Dermis blood vessel endothelial cell (primary cell): ENCODE data around the gene RBM24. TPM values are rescaled to one million over a fixed set of nuclear protein-coding genes. Genes with fewer than 3 reads are reported as not detected.
"Not testable (repeated sequence)": the region's sequence is repeated elsewhere in the genome, so short reads cannot be mapped to it uniquely, and the experiment has no call there.

Experiments
- DNase-seq: peaks from one replicate; pipeline ENCODE4 v3.0.0; 2010
- total RNA-seq: library from RNA; depleted of rRNA; stranded (reverse); fragments of >200 nt; gene quantifications from 2 replicates; pipeline ENCODE4 v1.2.3, GENCODE V29; 2014

The RBM24 gene
- total RNA-seq, 1 donor from 2014 or later = 2.9 TPM

DNA sequence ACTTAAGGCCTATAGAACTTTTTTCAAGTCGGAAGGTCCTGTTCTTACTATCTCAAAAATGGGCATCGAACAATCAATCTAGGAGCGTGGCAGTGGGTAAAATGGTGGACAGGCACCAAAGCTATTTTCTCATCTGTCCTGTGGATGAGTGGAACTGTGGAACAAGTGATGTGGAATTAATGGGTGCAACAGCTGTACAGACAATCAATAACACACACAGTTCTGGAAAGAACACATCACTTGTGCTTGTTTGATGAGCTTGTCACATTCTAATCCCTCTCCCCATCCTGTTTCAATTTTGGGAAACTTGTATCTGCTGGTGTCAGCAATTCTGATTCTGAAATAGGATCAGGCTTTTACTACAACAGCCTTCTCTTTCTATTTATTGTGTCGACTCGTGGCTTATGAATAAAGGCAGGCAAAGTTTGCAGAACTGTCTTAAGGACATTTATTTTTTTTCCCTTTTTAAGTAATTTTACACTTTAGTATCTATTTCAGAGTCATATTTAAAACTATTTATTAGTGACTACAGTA is 11.5 kb downstream of the RBM24 start:
- DNase-seq = no peak

DNA sequence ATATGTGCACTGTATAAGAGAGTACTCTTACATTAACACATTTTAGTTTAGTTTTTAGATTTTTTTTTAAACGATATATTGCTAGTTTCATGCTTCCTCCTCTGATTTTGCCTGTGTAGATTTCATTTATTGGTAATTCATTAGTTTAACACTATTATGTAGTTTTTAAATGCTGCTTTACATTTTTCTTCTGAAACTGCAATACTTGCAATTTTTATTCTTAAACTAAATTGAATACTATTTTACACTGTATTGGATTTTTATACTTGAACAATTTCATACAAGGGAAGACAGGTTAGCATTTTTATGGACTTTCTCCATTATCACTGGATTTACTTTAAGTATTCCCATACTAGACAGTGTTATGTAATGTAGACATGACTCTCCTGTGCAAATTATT is 12.2 kb downstream of the RBM24 start:
- DNase-seq = no peak

DNA sequence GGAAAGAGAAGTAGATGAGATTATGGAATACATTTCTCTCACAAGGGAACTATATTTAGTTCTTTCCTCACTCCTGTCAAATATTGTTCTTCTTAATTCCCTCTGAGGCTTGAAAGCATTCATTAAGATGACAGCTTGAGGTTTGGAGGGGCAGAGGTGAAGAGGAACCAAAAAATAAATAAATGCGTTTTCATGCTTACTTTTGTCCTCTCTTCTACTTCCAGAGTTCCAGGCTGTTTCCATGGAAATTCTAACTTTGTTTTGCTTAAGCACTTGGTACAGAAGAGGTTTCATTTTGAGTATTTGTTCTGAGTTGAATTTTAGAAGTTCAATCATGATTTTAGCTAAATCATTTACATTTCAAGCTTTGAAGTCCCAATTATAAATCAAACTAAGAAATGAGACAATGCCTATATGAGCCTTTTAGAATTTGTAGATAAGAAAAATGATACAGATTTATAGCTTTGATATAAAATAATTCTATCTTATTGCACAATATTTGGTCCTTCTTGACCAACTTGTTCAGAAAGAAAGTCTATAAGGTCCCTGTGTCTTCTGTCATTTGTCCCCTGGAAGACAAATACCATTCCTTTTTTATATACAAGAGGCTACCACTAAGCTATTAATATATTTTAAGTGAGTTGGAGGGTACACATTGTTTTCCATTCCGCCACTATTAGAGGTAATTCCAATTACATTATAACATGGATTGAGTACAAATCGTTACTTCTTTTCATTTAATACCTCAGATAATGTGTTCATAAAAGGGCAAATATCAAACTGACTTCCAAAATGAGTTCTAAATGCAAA is 16.3 kb downstream of the RBM24 start:
- DNase-seq = no peak

DNA sequence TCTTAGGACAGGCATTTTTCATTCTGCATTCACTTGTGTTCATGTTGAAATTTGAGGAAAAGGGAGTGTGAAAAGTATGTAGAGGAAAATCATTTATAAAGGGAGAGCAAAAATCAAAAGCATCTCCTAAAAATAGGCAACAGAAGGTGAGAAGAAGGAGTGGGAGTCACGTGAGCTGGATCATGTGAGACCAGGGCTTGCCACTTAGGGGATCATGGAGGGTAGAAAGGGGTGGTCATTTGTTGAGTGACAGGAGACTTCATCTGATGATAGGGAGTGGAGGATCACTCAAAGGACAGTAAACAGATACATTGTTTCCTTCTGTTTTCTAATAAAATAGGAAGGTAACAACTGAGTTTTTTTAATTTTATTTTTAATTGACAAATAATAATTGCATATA is 17.1 kb downstream of the RBM24 start:
- no peak for DNase-seq

DNA sequence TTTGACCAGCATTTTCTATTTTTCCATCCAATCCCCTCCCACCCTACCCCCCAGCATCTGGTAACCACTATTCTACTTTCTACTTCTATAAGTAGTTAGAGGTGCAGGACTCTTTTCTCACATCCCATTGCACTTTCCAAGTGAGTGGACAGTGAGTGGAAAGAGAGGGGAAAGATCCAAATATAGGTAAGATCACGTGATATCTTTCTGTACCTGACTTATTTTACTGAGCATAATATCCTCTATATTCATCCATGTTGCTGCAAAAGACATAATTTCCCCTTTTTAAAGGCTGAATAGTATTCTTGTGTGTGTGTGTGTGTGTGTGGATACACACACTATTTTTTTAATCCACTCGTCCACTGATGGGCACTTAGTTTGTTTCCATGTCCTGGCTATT is 18.1 kb downstream of the RBM24 start:
- DNase-seq = no peak

DNA sequence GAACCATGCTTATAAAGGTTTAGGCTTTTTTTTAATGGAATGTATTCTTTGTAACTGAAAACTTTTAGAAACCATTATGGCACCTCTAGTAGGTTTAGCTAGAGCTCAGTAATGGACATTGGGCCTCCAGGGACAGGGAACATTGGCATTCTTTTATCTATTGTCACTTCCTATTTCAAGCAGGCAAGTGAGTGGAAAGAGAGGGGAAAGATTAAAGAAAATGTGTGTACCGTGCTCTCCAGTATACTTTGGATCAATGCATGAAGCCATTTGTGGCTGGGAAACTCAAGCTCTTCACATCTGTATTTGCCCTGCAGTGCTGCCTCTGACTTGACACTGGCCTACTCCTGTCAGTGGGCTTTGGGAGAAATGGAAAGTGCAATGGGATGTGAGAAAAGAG is 18.6 kb downstream of the RBM24 start:
- no peak for DNase-seq

DNA sequence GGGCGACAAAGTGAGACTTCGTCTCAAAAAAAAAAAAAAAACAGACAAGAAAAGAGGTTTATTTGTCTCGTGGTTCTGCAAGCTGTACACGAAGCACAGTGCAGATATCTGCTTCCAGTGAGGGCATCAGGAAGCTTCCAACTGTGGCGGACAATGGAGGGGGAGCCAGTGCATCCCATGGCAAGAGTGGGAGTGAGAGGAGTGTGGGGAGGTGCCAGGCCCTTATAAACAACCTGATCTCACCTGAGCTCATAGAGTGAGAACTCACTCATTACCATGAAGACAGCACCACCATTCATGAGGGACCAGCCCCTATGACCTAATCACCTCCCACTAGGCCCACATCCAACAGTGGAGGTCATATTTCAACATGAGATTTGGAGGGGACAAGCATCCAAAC is 19.5 kb downstream of the RBM24 start:
- no peak for DNase-seq

DNA sequence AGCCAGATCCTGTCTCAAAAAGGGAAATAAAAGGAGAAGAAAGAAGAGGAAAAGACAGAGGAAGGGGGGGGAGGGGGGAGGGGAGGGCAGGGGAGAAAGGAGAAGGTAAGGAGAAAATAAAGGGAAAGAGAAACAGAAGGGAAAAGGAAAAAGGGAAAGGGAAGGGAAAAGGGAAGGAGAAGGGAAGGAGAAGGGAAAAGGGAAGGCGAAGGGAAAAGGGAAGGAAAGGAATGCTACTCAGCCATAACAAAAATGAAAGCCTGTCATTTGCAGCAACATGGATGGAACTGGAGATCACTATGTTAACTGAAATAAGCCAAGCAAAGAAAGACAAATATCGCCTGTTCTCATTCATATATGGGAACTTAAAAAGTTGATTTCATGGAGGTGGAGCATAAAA is 22.3 kb downstream of the RBM24 start:
- DNase-seq = no peak

DNA sequence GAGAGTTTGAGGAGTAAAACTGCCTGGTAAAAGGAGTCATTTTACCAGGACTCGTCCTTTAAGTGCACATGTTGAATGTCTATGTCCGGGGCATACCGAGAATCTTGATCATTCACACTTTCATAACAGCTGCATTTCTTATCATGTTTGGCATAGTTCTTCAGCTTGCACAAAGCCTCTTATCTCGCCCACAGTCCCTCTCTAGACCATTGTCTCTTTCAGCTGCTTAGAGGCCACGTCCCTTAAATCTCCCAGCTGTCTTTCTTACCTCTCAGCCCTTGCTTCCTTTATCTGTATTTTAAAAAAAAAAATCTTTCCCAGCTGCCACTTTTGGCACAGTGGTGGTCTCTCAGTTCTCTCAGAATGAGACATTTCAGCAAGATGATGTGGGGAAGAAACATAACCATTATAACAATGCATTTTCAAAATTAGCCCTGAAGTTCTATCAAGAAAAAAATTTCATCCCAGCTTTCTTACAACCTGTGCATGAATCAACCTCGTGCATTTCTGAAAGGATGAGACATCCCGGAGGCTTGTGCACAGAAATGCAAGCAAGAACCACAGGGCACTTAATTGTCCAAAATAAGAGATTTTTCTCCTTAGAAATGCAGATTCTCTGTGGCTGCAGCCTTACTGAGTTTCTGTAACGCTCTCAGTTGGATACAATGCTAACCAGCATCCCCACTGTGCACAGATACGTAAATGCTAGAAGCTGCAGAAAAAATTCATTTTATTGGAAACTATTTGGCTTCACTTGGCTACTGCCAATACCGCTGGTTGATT is 24.2 kb downstream of the RBM24 start:
- DNase-seq = no peak

DNA sequence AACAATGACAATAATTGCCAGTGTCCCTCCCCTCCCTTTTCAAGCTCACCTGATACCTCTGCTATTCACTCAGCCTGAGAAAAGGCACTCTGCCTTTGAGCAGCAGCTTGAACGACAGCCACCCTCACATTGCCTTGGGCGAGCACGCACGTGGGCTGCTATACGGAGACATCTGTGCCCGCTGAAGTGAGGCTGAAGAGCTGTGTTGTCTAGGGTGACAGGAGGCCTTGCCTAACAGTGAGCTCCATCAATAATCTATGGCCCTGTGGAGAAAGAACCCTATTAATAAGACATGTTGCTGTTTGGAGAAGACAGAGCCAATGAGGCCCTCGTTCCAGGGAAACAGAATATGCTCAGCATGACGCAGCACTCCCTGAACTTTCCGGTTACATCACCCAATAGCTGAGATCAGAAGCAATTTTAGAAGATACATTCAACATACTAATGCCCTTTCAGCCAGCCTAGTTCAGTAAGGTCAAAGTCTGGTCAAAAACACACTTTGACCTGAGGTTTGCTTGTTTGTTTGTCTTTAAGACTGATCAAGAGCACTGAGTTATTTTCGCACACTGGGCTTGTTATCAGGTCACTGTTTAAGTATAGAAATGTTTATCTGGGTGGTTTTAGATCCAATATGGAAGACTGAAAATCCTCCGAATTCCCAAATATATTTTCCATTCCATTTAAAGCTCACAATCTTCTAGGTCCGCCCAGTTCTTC is 30.6 kb downstream of the RBM24 start:
- peak; percentile 2 for DNase-seq

DNA sequence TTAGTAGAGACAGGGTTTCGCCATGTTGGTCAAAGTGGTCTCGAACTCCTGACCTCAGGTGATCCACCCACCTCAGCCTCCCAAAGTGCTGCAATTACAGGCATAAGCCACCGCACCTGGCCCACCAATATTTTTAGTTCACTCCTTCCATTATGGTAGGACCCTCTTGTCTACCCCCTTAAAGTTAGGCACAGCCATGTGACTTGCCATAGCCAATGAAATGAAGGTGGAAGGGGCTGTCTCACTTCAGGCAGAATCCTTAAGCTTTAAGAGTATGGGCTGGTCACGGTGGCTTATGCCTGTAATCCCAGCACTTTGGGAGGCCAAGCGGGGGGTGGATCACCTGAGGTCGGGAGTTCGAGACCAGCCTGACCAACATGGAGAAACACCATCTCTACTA is 32.1 kb downstream of the RBM24 start:
- DNase-seq = not testable (repeated sequence)

DNA sequence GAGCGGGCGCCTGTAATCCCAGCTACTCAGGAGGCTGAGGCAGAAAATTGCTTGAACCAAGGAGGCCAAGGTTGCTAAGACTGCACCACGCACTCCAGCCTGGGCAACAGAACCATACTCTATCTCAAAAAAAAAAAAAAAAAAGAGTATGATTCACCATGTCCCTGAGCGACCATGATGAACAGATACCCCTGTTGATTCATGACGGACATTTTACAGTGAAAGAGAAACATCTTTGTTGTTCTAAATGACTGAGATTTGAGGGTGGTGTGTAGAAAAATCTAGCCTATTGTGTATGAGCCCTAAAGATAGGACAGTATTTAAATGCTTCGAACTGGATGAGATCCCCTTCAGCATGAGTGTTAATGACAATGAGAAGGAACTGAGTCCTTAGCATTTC is 32.8 kb downstream of the RBM24 start:
- DNase-seq = no peak

DNA sequence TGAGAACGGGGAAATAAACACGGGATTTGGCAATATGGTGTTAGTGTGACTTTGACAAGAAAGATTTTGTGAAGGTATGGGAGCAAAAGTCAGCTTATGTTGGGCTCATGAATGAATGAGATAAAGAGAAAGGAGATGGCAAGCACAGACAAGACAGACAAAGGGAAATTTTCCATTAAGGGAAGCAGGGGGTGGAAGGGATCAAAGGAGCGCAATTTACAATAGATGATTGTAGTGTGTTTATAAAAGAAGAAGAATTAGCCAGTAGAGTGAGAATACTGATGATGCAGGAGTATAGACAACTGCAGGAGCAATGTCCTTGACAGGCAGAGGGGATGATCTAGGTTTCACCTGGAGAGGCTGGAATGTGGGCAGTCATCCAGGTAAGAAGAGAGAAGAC is 34.1 kb downstream of the RBM24 start:
- DNase-seq = no peak

DNA sequence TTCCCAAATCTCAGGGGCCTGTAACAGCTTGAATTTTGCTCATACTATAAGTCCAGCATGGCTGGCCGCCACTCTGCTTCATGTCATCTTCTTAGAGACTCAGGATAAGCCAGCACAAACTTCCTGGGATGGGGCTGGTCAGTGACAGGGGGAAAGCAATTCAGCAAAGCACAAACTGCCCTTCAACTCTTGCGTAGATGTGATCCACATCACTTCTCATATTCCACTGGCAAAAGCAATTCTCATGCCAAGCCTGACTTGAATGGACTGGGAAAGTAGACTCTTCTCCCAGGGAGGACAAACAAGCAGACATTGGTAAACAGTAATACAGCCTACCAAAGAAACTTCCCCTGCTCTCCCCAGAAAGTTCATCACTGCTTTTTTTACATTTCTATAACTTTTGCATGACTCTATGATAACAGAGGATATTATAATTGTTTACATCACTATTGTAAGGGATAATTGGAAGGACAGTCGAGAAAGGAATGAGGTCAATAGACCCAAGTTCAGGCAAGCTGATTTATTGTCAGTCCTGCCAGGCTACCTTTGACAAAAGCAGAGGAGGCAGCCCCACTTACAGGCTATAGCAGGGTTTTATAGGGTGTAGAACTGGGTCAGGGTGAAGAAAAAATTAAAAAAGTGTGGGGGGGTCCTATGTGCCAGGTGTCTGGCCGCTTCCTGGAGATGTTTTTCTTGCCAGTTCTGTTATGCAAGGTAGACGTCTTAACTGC is 37.4 kb downstream of the RBM24 start:
- DNase-seq = no peak

DNA sequence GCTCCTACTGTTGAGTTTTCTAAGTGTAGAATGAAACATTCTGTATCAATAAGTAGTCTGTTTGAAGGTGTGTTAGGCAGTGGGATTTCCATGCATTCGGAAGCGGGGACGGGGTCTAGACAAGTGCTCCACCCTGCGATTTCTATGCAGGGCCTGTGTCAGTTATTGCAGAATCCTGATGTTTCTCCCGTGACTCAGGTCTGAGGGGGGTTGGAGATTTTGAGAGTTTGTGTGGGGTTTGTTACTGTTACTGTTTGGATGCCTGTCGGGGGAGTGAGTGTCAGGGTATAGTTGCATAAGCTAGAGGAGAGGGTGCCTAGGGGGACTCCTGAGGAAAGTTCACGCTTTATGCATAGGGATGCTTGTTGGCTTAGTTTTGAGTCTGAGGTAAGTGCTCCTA is 39.1 kb downstream of the RBM24 start:
- not testable (repeated sequence) for DNase-seq

DNA sequence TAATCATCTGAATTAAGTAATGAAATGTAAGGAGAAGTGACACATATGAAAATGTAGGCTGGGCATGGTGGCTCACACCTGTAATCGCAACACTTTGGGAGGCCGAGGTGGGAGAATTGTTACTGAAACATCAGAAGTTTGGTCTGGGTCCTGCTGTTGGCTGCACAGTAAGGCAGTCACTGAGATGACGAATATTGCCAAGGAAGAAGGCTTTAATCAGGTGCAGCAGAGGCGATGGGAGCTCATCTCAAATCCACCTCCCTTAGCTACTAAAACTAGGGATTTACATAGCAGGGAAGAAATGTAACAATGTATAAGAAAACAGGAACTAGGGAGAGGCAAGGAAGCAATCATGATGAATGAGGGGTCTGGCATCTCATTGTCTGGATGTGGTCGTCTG is 50.1 kb downstream of the RBM24 start:
- DNase-seq = no peak

DNA sequence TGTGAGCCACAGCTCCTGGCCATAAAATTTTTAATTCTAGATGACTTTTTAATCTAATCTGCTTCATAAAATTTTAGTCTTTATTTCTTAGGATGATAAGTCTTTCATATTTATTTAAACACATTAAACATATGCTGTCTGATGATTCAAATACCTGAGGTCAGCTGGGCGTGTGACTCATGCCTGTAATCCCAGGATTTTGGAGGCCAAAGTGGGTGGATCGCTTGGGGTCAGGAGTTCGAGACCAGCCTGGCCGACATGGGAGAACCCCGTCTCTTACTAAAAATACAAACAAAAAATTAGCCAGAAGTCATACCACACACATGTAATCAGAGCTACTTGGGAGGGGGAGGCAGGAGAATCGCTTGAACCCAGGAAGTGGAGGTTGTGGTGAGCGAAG is 53.1 kb downstream of the RBM24 start:
- no peak for DNase-seq

DNA sequence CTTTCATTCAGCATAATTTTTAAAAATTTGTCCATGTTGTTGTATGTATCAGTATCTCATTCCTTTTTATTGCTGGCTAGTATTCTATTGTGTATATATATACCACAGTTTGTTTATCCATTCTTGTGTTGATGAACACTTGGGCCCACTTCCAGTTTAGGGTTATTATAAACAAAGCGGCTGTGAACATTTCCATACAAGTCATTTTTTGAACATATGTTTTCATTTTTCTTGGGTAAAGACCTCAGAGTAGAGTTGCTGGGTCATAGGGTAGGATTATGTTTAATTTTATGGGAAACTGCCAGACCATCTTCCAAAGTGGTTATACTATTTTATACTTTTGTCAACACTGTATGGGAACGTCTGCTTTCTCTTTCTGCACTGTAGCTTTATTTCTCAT is 55.3 kb downstream of the RBM24 start:
- no peak for DNase-seq

DNA sequence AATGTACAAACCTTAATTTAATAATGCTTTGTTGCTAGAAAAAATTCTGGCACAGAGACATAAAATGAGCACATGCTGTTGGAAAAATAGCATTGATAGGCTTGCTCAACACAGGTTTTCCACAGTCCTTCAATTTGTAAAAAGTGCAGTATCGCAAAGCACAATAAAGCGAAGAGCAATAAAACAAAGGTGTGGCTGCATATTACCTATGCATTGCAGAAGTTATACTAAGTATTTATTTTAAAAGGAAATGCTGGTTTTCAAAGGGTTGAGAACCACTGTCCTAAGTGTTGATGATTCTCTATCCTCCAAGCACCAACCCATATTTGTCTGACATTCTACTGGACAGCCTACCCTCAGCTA is 58.1 kb downstream of the RBM24 start:
- no peak for DNase-seq

DNA sequence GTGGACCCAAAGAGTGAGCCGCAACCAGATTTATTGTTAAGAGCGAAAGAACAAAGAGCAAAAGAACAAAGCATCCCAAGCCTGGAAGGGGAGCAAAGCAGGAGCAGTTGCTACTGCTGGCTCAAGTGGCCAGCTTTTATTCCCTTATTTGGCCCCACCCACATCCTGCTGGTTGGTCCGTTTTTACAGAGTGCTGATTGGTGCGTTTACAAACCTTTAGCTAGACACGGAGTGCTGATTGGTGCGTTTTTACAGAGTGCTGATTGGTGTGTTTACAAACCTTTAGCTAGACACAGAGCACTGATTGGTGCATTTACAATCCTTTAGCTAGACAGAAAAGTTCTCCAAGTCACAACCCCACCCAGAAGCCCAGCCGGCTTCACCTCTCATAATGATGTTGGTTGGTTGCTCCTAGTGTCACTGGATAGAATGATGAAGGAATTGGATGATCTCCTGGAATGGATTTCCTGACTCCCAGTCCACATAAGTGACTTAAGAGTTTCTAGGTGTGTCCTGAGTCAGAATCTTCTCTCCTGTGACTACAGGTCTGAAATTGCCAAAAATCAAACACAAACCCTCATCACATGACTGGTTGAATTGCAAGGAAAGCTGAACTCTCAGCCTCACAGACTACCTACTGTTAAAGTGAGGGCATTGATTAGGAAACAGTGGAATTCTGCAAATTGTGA is 60.1 kb downstream of the RBM24 start:
- no peak for DNase-seq

DNA sequence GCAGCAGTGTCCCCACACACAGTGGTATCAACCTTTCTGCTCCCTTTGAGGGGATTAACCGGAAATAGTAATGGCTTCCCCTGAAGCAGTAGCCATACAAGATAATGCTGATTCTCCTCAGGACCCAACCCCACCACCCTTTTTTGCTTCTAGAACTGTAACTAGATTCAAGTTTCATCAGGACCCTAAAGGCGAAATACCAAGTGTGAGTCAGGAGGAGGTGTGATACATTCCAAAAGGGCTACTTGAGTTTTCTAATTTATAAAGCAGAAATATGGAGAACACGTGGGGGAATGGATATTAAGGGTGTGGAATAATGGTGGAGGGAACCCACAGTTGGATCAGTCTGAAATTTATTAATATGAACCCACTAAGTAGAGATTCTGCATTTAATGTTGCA is 60.7 kb downstream of the RBM24 start:
- no peak for DNase-seq

DNA sequence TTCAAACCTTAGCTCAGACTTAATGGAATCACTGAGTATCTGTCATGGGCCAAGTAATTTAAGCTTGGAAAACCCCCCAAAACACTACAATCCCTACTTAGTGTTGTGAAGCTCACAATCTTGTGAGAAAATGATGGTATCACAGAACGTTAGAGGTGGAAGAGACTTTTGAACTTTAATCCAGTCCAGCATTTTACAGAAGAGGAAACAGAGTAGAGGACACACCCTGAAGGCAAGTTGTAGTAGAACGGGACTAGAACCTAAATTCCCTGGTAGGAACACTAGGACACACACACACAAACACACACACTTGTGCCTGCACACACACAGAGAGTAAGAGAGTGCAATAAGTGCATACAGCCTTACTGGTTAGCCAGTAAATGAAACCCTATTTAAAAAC is 62.1 kb downstream of the RBM24 start:
- DNase-seq = no peak
